GM20431 (cell line): ENCODE data around the gene ETS1.

ENCODE experiments used
- in situ Hi-C: fragments of 300-500 bp; cut with MseI, MboI; formaldehyde crosslinking; loops from one replicate; pipeline ENCODE4 v1.15.0; 2020; ENCODE audit warnings: low sequenced_read_pairs; ENCODE audit not compliant: unreplicated experiment

Gene ETS1

GRCh38 chr11:128575174-128575960 lies 12.0 kb downstream of the ETS1 start:
- in situ Hi-C loops, result no loop called here

- in situ Hi-C loops, result no loop called here
Observed at GRCh38 chr11:128574576-128575011, 12.8 kb downstream of the ETS1 start.

- in situ Hi-C loops, result no loop called here
Observed at GRCh38 chr11:128573638-128574037, 13.7 kb downstream of the ETS1 start.

- in situ Hi-C loops, result no loop called here
Observed at GRCh38 chr11:128572965-128573364, 14.4 kb downstream of the ETS1 start.

- in situ Hi-C loops, result no loop called here
Observed at GRCh38 chr11:128570632-128571031, 16.7 kb downstream of the ETS1 start.

GRCh38 chr11:128569291-128569690 lies 18.1 kb downstream of the ETS1 start:
- in situ Hi-C loops, result no loop called here

- in situ Hi-C loops, result no loop called here
Observed at GRCh38 chr11:128568166-128568778, 19.1 kb downstream of the ETS1 start.

- in situ Hi-C loops, result no loop called here
Observed at GRCh38 chr11:128567130-128567529, 20.2 kb downstream of the ETS1 start.

GRCh38 chr11:128565881-128566280 lies 21.5 kb downstream of the ETS1 start:
- in situ Hi-C loops, result no loop called here

- in situ Hi-C loops, result no loop called here
Observed at GRCh38 chr11:128564642-128565245, 22.6 kb downstream of the ETS1 start.

GRCh38 chr11:128563942-128564641 lies 23.3 kb downstream of the ETS1 start:
- in situ Hi-C loops, result no loop called here

GRCh38 chr11:128563308-128563707 lies 24.1 kb downstream of the ETS1 start:
- in situ Hi-C loops, result no loop called here

- in situ Hi-C loops, result no loop called here
Observed at GRCh38 chr11:128559496-128560103, 27.8 kb downstream of the ETS1 start.

GRCh38 chr11:128555606-128556005 lies 31.8 kb downstream of the ETS1 start:
- in situ Hi-C loops, result no loop called here

GRCh38 chr11:128553662-128554362 lies 33.5 kb downstream of the ETS1 start:
- in situ Hi-C loops, result no loop called here

GRCh38 chr11:128552783-128553661 lies 34.3 kb downstream of the ETS1 start:
- in situ Hi-C loops, result no loop called here

GRCh38 chr11:128551611-128552335 lies 35.6 kb downstream of the ETS1 start:
- in situ Hi-C loops, result no loop called here

- in situ Hi-C loops, result no loop called here
Observed at GRCh38 chr11:128551058-128551457, 36.3 kb downstream of the ETS1 start.
